HEK293 (cell line): Measurements from ENCODE around the gene DLX5.

Experiments
- CTCF ChIA-PET: fragments of 350-600 bp; formaldehyde crosslinking; extraction: SDS; loops from one replicate; lab custom pipeline; 2021; ENCODE audit warnings: antibody characterized with exemption; lab: Yijun Ruan, JAX
- POLR2A ChIA-PET: fragments of 300-600 bp; formaldehyde crosslinking; extraction: SDS; loops from one replicate; lab custom pipeline; 2020; ENCODE audit warnings: antibody characterized with exemption, inconsistent platforms; lab: Yijun Ruan, JAX
- H3K27ac ChIP-seq: fragments of 200-500 bp; sonication (Bioruptor generic); 2 replicates; pipeline ENCODE4 v1.5.1; 2014; ENCODE audit warnings: low read depth, low read length, control low read depth, inconsistent platforms; ENCODE audit errors: extremely low read depth
- H3K36me3 ChIP-seq, 2 experiments: fragments of 200-500 bp in 1 of 2; sonication (Bioruptor generic) in 1 of 2; 1 replicate in 1 of 2; 2 replicates in 1 of 2; pipeline ENCODE4 v1.5.1; 2014 to 2017; ENCODE audit warnings: inconsistent platforms in 2 of 2, low read length in 2 of 2; ENCODE audit not compliant: control insufficient read depth in 2 of 2, insufficient read depth in 1 of 2
- H3K4me1 ChIP-seq: fragments of 200-500 bp; sonication (Bioruptor generic); 2 replicates; pipeline ENCODE4 v1.5.1; 2014; ENCODE audit warnings: mild to moderate bottlenecking, low read length, inconsistent platforms; ENCODE audit not compliant: control insufficient read depth, insufficient read depth
- H3K4me3 ChIP-seq: 2 replicates; pipeline ENCODE4 v1.5.1; 2011; ENCODE audit warnings: low read depth, mild to moderate bottlenecking, control low read depth, low read length, moderate library complexity
- H3K9me3 ChIP-seq: fragments of 200-500 bp; sonication (Bioruptor generic); 2 replicates; pipeline ENCODE4 v1.5.1; 2014; ENCODE audit warnings: low read depth, low read length, inconsistent platforms; ENCODE audit not compliant: control insufficient read depth, insufficient read depth
- BCL11A ChIP-seq: fragments of 450-650 bp; formaldehyde crosslinking; IDR thresholded peaks from 2 replicates; pipeline ENCODE4 v1.5.1; 2016; ENCODE audit warnings: low read depth, missing biosample characterization, missing genetic modification characterization
- HOXC10 ChIP-seq: sonication (generic); formaldehyde crosslinking; IDR thresholded peaks from 2 replicates; pipeline ENCODE4 v1.8.1; 2023; ENCODE audit warnings: mild to moderate bottlenecking, missing genetic modification reagents
- KLF8 ChIP-seq: fragments of 450-650 bp; formaldehyde crosslinking; IDR thresholded peaks from 2 replicates; pipeline ENCODE4 v1.5.1; 2016; ENCODE audit warnings: missing biosample characterization, missing genetic modification characterization
- OSR2 ChIP-seq: fragments of 450-650 bp; formaldehyde crosslinking; IDR thresholded peaks from 2 replicates; pipeline ENCODE4 v1.5.1; 2016; ENCODE audit warnings: missing biosample characterization, missing genetic modification characterization
- WT1 ChIP-seq: fragments of 450-650 bp; formaldehyde crosslinking; IDR thresholded peaks from 2 replicates; pipeline ENCODE4 v1.5.1; 2016; ENCODE audit warnings: missing biosample characterization, missing genetic modification characterization
- ZBTB17 ChIP-seq: fragments of 450-650 bp; formaldehyde crosslinking; IDR thresholded peaks from 2 replicates; pipeline ENCODE4 v1.5.1; 2016; ENCODE audit warnings: missing biosample characterization, missing genetic modification characterization
- ZBTB21 ChIP-seq: fragments of 450-650 bp; formaldehyde crosslinking; IDR thresholded peaks from 2 replicates; pipeline ENCODE4 v1.5.1; 2017; ENCODE audit warnings: missing biosample characterization, missing genetic modification characterization
- ZFP69B ChIP-seq: fragments of 450-650 bp; formaldehyde crosslinking; IDR thresholded peaks from 2 replicates; pipeline ENCODE4 v1.5.1; 2016; ENCODE audit warnings: missing biosample characterization, missing genetic modification characterization
- ZNF10 ChIP-seq: fragments of 450-650 bp; formaldehyde crosslinking; IDR thresholded peaks from 2 replicates; pipeline ENCODE4 v1.5.1; 2017; ENCODE audit warnings: missing biosample characterization, missing genetic modification characterization
- ZNF16 ChIP-seq: fragments of 450-650 bp; formaldehyde crosslinking; IDR thresholded peaks from 2 replicates; pipeline ENCODE4 v1.5.1; 2016; ENCODE audit warnings: low read depth, missing biosample characterization, missing genetic modification characterization
- ZNF169 ChIP-seq: fragments of 450-650 bp; formaldehyde crosslinking; IDR thresholded peaks from 2 replicates; pipeline ENCODE4 v1.5.1; 2016; ENCODE audit warnings: missing biosample characterization, missing genetic modification characterization
- ZNF175 ChIP-seq: fragments of 450-650 bp; formaldehyde crosslinking; IDR thresholded peaks from 2 replicates; pipeline ENCODE4 v1.5.1; 2016; ENCODE audit warnings: missing biosample characterization, missing genetic modification characterization
- ZNF354C ChIP-seq: fragments of 450-650 bp; formaldehyde crosslinking; IDR thresholded peaks from 2 replicates; pipeline ENCODE4 v1.5.1; 2016; ENCODE audit warnings: missing biosample characterization, missing genetic modification characterization, low read depth, borderline replicate concordance
- ZNF426 ChIP-seq: fragments of 450-650 bp; formaldehyde crosslinking; IDR thresholded peaks from 2 replicates; pipeline ENCODE4 v1.5.1; 2017; ENCODE audit warnings: missing biosample characterization, missing genetic modification characterization, mild to moderate bottlenecking, inconsistent platforms, moderate library complexity
- ZNF560 ChIP-seq: fragments of 450-650 bp; formaldehyde crosslinking; IDR thresholded peaks from 2 replicates; pipeline ENCODE4 v1.5.1; 2017; ENCODE audit warnings: missing biosample characterization, missing genetic modification characterization, borderline replicate concordance
- ZNF585B ChIP-seq: fragments of 450-650 bp; formaldehyde crosslinking; IDR thresholded peaks from 2 replicates; pipeline ENCODE4 v1.5.1; 2016; ENCODE audit warnings: missing biosample characterization, missing genetic modification characterization
- ZNF596 ChIP-seq: fragments of 450-650 bp; IDR thresholded peaks from 2 replicates; pipeline ENCODE4 v1.5.0; 2018; ENCODE audit warnings: missing biosample characterization, mild to moderate bottlenecking, missing genetic modification characterization, moderate library complexity
- ZNF660 ChIP-seq: fragments of 450-650 bp; IDR thresholded peaks from 2 replicates; pipeline ENCODE4 v1.5.1; 2018; ENCODE audit warnings: missing biosample characterization, mild to moderate bottlenecking, missing genetic modification characterization
- ZNF670 ChIP-seq: fragments of 450-650 bp; formaldehyde crosslinking; IDR thresholded peaks from 2 replicates; pipeline ENCODE4 v1.5.1; 2016; ENCODE audit warnings: missing biosample characterization, missing genetic modification characterization, low read depth
- ZNF701 ChIP-seq: fragments of 450-650 bp; formaldehyde crosslinking; IDR thresholded peaks from 2 replicates; pipeline ENCODE4 v1.5.1; 2016; ENCODE audit warnings: missing biosample characterization, missing genetic modification characterization
- TF ChIP-seq, protein P1 (sequence below): fragments of 450-650 bp; formaldehyde crosslinking; IDR thresholded peaks from 2 replicates; pipeline ENCODE4 v1.5.1; 2016; ENCODE audit warnings: missing biosample characterization, missing genetic modification characterization, low read depth
- TF ChIP-seq, protein P2 (sequence below): fragments of 450-650 bp; formaldehyde crosslinking; IDR thresholded peaks from 2 replicates; pipeline ENCODE4 v1.5.1; 2016; ENCODE audit warnings: missing biosample characterization, missing genetic modification characterization
- TF ChIP-seq, protein P3 (sequence below): fragments of 450-650 bp; formaldehyde crosslinking; IDR thresholded peaks from 2 replicates; pipeline ENCODE4 v1.5.1; 2017; ENCODE audit warnings: missing biosample characterization, missing genetic modification characterization

Gene DLX5

DNA sequence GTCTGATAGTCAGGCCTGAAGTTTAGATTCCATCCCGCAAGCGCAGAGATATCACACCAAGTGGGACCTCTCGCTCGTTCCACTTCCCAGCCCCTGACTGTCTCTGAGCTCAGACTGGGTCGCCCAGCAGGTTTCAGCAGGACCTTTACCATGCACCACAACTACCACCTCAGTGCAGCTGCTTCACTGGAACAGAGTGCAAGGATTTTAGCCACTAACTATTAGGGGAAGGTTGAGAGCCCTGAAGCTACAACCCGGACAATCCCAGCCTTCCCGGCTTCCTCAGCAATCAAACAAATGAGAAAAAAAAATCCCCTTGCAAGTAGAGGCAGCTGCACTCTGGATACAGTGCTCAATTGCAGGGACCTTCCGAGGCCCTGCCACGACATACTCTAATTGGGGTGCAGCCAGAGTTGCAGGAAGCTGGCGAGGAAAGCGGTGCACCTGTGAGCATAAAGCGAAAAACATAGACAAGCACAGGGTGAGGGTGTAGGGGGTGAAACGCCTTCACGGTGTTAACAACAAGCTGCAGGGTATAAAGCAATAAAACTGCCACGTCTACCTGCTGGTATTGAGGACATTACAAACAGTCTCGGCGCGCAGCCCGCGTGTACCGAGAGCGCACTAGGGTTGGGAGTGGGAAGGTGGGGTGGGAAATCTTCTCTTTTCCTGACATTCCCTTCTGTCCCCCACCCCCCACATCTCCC lies 21.9 kb downstream of the DLX5 start (continued):
- TF ChIP-seq, protein P1, sequence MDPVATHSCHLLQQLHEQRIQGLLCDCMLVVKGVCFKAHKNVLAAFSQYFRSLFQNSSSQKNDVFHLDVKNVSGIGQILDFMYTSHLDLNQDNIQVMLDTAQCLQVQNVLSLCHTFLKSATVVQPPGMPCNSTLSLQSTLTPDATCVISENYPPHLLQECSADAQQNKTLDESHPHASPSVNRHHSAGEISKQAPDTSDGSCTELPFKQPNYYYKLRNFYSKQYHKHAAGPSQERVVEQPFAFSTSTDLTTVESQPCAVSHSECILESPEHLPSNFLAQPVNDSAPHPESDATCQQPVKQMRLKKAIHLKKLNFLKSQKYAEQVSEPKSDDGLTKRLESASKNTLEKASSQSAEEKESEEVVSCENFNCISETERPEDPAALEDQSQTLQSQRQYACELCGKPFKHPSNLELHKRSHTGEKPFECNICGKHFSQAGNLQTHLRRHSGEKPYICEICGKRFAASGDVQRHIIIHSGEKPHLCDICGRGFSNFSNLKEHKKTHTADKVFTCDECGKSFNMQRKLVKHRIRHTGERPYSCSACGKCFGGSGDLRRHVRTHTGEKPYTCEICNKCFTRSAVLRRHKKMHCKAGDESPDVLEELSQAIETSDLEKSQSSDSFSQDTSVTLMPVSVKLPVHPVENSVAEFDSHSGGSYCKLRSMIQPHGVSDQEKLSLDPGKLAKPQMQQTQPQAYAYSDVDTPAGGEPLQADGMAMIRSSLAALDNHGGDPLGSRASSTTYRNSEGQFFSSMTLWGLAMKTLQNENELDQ (tag by site-specific recombination): no peak
- no peak for TF ChIP-seq HOXC10 (CRISPR knock-in tag)

DNA sequence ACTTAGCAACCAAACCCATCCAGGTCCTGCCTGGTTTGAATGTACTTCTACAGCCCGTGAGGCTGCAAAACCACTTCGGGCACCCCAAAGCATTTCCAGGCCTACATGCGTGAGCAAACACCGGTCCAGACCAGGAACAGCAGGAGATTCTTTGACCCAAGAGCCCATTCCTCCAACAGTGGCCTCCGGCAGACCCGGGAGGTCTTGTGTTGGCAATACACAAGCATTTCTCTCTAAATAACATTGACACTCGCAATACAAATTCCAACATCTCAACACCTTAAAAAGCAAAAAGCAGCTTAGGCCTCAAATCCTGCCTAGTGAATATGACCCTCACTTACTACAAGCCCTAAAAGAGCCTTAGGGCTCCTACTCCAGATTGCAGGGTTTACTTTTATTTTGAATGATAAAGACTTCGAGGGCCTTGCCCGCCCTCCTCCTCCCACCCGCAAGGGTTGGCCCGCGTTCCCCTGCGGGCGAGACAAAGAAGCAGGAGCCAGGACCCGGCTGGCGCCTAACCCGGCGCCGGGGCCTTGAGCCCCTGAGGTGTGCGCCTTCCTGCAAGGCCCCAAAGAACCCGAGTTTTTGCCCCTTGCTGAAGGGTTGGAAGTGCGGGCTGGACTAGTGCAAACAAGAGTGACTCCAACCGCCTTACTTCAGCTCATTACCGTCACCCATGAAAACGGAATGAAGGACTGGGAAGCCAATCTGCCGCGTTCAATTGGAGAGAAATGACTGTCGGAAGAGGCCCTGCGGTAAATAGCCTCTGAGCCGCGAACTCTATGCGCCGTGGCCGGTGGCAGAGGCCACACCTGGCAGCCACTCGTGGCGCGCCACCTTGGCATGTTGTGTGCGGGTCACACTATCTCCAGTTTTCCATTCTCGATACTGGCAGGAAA lies 22.7 kb downstream of the DLX5 start:
- CTCF ChIA-PET: interaction anchor here (1.3 kb wide), 1 partner anchor 15 kb away, joined by 3 read pairs; no protein-coding TSS in a partner anchor
- no peak overlapping the region for H3K27ac ChIP-seq
- POLR2A ChIA-PET: no interaction called here
- no peak overlapping the region for H3K4me3 ChIP-seq
- H3K4me1 ChIP-seq: peaks cover 3% of the 10 kb centered on the region; the same call in 1 of the 2 replicates
- TF ChIP-seq ZNF169 (tag by site-specific recombination) (no peak), OSR2 (tag by site-specific recombination) (no peak)
- TF ChIP-seq, protein P2, sequence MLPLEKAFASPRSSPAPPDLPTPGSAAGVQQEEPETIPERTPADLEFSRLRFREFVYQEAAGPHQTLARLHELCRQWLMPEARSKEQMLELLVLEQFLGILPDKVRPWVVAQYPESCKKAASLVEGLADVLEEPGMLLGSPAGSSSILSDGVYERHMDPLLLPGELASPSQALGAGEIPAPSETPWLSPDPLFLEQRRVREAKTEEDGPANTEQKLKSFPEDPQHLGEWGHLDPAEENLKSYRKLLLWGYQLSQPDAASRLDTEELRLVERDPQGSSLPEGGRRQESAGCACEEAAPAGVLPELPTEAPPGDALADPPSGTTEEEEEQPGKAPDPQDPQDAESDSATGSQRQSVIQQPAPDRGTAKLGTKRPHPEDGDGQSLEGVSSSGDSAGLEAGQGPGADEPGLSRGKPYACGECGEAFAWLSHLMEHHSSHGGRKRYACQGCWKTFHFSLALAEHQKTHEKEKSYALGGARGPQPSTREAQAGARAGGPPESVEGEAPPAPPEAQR (tag by site-specific recombination): no peak
- H3K9me3 ChIP-seq: no peaks in the 10 kb centered on the region
- H3K36me3 ChIP-seq: no peaks in the 10 kb centered on the region

DNA sequence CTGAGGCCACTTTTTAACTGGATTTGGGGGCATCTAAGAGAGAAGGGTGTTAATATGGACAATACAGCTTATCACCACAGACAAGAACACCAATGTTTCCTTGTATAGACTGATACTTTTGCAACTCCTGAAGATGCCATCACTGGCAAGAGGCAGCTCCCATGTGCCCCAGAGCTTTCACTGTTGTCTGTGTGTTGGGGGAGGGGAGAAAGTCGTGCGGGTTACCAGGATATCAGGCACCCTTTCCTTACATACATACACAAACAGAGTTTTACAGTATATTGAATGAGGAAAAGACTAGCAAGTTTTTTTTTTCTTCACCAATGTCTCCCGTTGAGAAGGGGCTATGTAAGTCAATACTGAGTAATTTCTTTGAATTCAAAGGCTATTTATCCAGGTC lies 23.4 kb downstream of the DLX5 start:
- no peak overlapping the region for H3K4me3 ChIP-seq
- no peak overlapping the region for H3K27ac ChIP-seq
- peaks cover 3% of the 10 kb centered on the region; the same call in 1 of the 2 replicates for H3K4me1 ChIP-seq
- ChIA-PET POLR2A (no interaction called here), CTCF (interaction anchor here (1.3 kb wide), 1 partner anchor 16 kb away, joined by 3 read pairs; no protein-coding TSS in a partner anchor)
- H3K9me3 ChIP-seq: no peaks in the 10 kb centered on the region
- TF ChIP-seq ZFP69B (tag by site-specific recombination) (no peak), WT1 (tag by site-specific recombination) (no peak), BCL11A (no peak), ZNF585B (tag by site-specific recombination) (no peak), ZBTB17 (tag by site-specific recombination) (no peak), ZNF10 (tag by site-specific recombination) (no peak)
- TF ChIP-seq, protein P3, sequence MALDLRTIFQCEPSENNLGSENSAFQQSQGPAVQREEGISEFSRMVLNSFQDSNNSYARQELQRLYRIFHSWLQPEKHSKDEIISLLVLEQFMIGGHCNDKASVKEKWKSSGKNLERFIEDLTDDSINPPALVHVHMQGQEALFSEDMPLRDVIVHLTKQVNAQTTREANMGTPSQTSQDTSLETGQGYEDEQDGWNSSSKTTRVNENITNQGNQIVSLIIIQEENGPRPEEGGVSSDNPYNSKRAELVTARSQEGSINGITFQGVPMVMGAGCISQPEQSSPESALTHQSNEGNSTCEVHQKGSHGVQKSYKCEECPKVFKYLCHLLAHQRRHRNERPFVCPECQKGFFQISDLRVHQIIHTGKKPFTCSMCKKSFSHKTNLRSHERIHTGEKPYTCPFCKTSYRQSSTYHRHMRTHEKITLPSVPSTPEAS (tag by site-specific recombination): no peak
- H3K36me3 ChIP-seq: no peaks in the 10 kb centered on the region

DNA sequence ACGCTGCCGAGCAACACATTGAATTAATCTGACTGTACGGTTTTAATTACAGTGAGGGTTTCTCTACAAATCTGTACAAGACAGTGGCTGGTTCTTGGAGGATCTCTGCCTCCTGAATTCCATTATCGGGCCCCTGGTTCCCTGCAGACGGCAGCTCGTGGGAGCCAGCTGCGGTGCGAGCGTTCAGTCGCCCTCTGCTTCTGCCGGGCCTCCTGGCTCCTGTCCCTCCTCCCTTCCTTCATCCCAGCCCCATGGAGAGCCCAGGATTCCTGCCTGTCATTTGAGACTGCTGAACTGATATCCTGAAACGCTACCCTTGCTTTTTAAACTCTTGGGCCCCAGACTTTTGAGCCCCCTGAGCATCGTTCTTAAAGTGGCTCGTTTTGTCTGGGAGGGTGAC lies 25.9 kb downstream of the DLX5 start:
- ChIA-PET CTCF (no interaction called here), POLR2A (no interaction called here)
- no peaks in the 10 kb centered on the region for H3K4me1 ChIP-seq
- no peaks in the 10 kb centered on the region for H3K36me3 ChIP-seq
- no peak overlapping the region for H3K27ac ChIP-seq
- no peaks in the 10 kb centered on the region for H3K9me3 ChIP-seq
- no peak overlapping the region for H3K4me3 ChIP-seq
- TF ChIP-seq ZNF426: no peak
- no peak for TF ChIP-seq ZNF701 (tag by site-specific recombination)
- no peak for TF ChIP-seq ZNF354C (tag by site-specific recombination)
- no peak for TF ChIP-seq KLF8 (tag by site-specific recombination)
- TF ChIP-seq ZNF175 (tag by site-specific recombination): no peak
- no peak for TF ChIP-seq ZBTB21
- no peak for TF ChIP-seq ZNF660
- TF ChIP-seq ZNF16 (tag by site-specific recombination): no peak
- no peak for TF ChIP-seq ZNF560
- TF ChIP-seq ZNF670: no peak
- no peak for TF ChIP-seq ZNF596 (tag by site-specific recombination)
